HEK293 (cell line): Measurements from ENCODE around the gene NPIPB12.
"Not testable (repeated sequence)": the region's sequence is repeated elsewhere in the genome, so short reads cannot be mapped to it uniquely, and the experiment has no call there.

Experiments
- CTCF ChIA-PET: fragments of 350-600 bp; formaldehyde crosslinking; extraction: SDS; loops from one replicate; lab custom pipeline; 2021; ENCODE audit warnings: antibody characterized with exemption; lab: Yijun Ruan, JAX
- POLR2A ChIA-PET: fragments of 300-600 bp; formaldehyde crosslinking; extraction: SDS; loops from one replicate; lab custom pipeline; 2020; ENCODE audit warnings: antibody characterized with exemption, inconsistent platforms; lab: Yijun Ruan, JAX
- H3K27ac ChIP-seq: fragments of 200-500 bp; sonication (Bioruptor generic); 2 replicates; pipeline ENCODE4 v1.5.1; 2014; ENCODE audit warnings: low read depth, low read length, control low read depth, inconsistent platforms; ENCODE audit errors: extremely low read depth
- H3K36me3 ChIP-seq, 2 experiments: fragments of 200-500 bp in 1 of 2; sonication (Bioruptor generic) in 1 of 2; 1 replicate in 1 of 2; 2 replicates in 1 of 2; pipeline ENCODE4 v1.5.1; 2014 to 2017; ENCODE audit warnings: inconsistent platforms in 2 of 2, low read length in 2 of 2; ENCODE audit not compliant: control insufficient read depth in 2 of 2, insufficient read depth in 1 of 2
- H3K4me1 ChIP-seq: fragments of 200-500 bp; sonication (Bioruptor generic); 2 replicates; pipeline ENCODE4 v1.5.1; 2014; ENCODE audit warnings: mild to moderate bottlenecking, low read length, inconsistent platforms; ENCODE audit not compliant: control insufficient read depth, insufficient read depth
- H3K4me3 ChIP-seq: 2 replicates; pipeline ENCODE4 v1.5.1; 2011; ENCODE audit warnings: low read depth, mild to moderate bottlenecking, control low read depth, low read length, moderate library complexity
- H3K9me3 ChIP-seq: fragments of 200-500 bp; sonication (Bioruptor generic); 2 replicates; pipeline ENCODE4 v1.5.1; 2014; ENCODE audit warnings: low read depth, low read length, inconsistent platforms; ENCODE audit not compliant: control insufficient read depth, insufficient read depth

The NPIPB12 gene

DNA sequence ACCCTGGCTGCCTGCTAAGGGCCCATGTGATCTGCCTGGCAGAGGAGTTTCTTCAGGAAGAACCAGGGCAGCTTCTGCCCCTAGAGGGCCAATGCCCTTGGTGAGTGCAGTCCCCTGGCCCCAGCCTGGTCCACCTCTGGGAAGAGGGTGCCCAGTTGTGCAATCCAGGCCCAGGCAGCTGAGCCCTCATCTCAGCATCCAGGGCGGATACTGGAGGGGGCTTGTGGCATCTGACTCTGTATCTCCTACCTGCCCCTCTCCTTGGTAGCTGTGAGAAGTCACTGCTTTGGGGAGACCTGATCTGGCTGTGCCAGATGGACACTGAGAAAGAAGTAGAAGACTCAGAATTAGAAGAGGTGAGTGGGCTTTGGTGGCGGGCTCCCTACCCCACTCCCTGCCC lies 48.5 kb downstream of the NPIPB12 start:
- H3K4me1 ChIP-seq, POLR2A ChIA-PET, CTCF ChIA-PET, H3K27ac ChIP-seq, H3K9me3 ChIP-seq, H3K36me3 ChIP-seq, H3K4me3 ChIP-seq: not testable (repeated sequence)

DNA sequence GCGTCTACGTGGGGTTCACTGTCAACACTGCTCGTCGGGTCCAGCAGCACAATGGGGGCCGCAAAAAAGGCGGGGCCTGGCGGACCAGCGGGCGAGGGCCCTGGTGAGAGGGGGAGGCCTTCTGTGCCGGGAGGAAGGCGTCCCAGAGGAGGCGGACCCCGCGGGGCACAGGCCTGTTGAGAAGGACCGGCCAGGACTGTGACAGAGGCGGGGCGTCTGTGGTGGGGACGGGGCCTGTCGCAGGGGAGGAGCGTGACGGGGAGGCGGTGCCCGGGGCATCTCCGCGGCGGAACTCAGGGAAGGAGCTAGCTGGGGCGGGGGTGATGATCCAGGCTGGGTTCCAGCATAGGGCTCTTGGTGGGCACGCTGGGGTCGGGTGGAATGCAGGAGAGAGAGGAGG lies 51.4 kb downstream of the NPIPB12 start:
- H3K36me3 ChIP-seq, H3K4me3 ChIP-seq, H3K9me3 ChIP-seq, CTCF ChIA-PET, H3K4me1 ChIP-seq, POLR2A ChIA-PET, H3K27ac ChIP-seq: not testable (repeated sequence)

DNA sequence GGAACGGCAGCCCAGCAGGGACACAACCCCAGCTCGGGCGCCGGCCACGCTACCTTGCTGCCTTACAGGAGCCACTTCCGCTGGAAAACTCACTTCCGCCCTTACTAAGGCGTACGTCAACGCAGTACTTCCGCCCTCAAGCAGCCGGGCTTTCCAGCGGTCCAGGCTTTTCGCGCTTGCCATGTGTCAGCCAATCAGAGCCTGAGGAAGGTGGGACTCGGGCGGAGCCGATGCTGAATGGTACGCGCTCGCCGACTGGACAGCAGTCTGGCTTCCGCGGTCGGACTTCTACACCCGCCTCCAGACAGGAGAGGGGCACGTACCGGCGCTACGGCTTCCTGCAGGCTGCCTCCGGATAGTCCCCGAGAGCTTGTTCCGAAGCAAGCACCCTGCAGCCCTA lies 51.9 kb downstream of the NPIPB12 start, which contains the start of the genes BOLA2 and SLX1B:
BOLA2 (minus strand) TSS at position 83 of the 400 bp plus-strand sequence. CDS start 98 bp downstream, outside the sequence.
SLX1B (plus strand) TSS at position 265 of the 400 bp plus-strand sequence.
- H3K4me1 ChIP-seq, H3K9me3 ChIP-seq, CTCF ChIA-PET, H3K36me3 ChIP-seq, POLR2A ChIA-PET, H3K4me3 ChIP-seq, H3K27ac ChIP-seq: not testable (repeated sequence)

DNA sequence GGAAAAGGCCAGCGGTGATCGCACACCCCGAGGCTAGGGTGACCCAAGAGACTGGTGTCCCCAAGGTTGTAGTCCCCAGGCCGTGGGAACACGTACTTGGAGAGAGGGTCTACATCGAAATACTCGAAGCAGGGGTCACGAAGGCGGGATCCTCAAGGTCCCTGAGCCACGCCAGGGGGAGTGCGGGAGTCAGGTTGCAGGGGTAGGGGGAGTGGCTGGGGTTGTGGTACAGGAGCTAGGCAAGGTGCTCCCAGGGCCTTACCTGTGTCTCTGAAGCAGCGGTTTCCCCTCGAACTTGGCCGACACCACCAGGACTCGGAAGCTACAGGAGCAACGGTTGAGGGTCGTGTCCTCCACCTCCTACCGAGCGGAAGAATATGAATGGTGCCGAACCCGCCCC lies 52.5 kb downstream of the NPIPB12 start:
- CTCF ChIA-PET, H3K27ac ChIP-seq, H3K9me3 ChIP-seq, H3K4me1 ChIP-seq, H3K36me3 ChIP-seq, H3K4me3 ChIP-seq, POLR2A ChIA-PET: not testable (repeated sequence)
